Measurements from ENCODE around the gene GPR101.
"Not testable (repeated sequence)": the region's sequence is repeated elsewhere in the genome, so short reads cannot be mapped to it uniquely, and the experiment has no call there.

Gene GPR101

DNA sequence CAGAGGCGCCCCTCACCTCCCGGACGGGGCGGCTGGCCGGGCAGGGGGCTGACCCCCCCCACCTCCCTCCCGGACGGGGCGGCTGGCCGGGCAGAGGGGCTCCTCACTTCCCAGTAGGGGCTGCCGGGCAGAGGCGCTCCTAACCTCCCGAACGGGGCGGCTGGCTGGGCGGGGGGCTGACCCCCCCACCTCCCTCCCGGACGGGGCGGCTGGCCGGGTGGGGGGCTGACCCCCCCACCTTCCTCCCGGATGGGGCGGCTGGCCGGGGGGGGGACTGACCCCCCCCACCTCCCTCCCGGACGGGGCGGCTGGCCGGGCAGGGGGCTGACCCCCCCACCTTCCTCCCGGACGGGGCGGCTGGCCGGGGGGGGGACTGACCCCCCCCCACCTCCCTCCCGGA lies 33.6 kb downstream of the GPR101 start:
- DNase-seq = not testable (repeated sequence)

DNA sequence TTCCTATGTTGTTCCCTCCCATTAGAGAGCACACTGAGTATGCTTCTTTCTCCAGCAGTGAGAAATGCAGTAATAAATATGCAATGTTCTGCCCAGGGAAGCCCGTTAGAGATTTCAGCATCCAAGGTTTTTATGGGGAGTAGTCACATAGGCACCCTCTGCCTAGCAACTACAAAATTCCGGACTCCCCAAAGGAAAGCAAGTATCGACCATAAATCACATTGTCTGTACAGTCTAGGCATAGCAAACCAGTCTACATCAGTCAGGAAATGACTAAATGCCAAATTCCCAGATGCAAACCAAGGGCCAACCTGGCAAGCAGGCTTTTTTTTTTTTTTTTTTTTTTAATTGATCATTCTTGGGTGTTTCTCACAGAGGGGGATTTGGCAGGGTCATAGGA lies 34.8 kb downstream of the GPR101 start:
- DNase-seq = no peak
